ENCODE measurements around the gene ANKS3.

DNA sequence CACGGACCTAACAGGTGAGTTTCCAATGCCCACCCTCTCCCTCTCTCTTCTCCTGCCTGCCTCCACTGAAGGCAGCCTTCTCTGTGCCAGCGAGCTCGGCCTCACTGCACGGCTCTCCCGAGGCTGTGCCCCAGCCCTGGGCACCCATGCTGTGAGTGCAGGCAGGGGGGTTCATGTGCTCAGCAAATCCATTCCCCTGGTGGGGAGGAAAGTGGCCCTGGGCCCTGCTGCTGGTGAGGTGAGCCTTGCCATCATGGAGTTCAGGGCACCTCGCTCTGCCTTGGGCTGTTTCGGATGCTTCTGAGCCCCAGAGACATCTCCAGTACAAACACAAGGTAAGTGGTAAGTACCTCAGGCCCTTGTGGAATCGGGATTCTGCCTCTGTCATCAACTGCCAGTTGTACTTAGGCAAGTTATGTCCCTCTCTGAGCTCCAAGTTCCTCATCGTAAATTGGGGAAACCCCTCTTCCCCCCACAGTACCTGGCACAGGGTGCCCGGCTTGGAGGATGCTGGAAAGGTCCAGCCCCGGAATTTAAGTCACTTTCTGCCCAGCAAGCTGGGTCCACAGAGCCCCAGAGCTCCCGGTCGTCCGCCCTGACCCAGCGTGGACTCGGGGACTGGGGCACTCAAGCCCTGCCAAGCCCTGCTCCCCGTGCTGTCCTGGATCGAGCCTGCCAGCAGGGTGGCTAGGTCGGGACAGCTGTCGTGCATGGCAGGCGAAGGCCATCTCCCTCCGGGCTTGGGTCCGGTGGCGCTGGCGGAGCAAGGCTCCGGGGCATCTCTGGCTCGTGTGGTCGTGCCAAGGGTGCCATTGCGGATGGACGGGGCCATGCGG, 41.4 kb downstream of the ANKS3 start:
- TF ChIP-seq, protein P1, sequence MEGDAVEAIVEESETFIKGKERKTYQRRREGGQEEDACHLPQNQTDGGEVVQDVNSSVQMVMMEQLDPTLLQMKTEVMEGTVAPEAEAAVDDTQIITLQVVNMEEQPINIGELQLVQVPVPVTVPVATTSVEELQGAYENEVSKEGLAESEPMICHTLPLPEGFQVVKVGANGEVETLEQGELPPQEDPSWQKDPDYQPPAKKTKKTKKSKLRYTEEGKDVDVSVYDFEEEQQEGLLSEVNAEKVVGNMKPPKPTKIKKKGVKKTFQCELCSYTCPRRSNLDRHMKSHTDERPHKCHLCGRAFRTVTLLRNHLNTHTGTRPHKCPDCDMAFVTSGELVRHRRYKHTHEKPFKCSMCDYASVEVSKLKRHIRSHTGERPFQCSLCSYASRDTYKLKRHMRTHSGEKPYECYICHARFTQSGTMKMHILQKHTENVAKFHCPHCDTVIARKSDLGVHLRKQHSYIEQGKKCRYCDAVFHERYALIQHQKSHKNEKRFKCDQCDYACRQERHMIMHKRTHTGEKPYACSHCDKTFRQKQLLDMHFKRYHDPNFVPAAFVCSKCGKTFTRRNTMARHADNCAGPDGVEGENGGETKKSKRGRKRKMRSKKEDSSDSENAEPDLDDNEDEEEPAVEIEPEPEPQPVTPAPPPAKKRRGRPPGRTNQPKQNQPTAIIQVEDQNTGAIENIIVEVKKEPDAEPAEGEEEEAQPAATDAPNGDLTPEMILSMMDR (conservative IDR thresholded peaks at IDR 0.05; ENCODE audit: low read depth, low read length), result no peak
- no peak for TF ChIP-seq EZH2 (IDR thresholded peaks at IDR 0.05; ENCODE audit: low read length, unreplicated experiment)
- no peak for TF ChIP-seq EZH2phosphoT487 (IDR thresholded peaks at IDR 0.05; ENCODE audit: borderline replicate concordance, low read length)

Measured in PC-3 (cell line).